ENCODE results near the gene OTOP2. TPM values are rescaled to one million over a fixed set of nuclear protein-coding genes. Genes with fewer than 3 reads are reported as not detected.

OTOP2 gene
- total and polyA plus RNA-seq, 9 of the 15 experiments (the other 6 are each of a cell fraction or from before 2014, with no cell fraction given) = 0.04 to 0.36 (median 0.14) TPM; not detected in 1

- TF ChIP-seq L3MBTL2 (IDR thresholded peaks at IDR 0.05) (no peak), BRD9 (IDR thresholded peaks at IDR 0.05; ENCODE audit: low read depth, partially characterized antibody) (no peak), U2AF2 (optimal IDR thresholded peaks at IDR 0.05; ENCODE audit: low read depth, low read length) (no peak), GABPB1 (CRISPR knock-in tag; IDR thresholded peaks at IDR 0.05) (no peak), PRPF4 (IDR thresholded peaks at IDR 0.05; ENCODE audit: insufficient read depth, low read depth, low read length, poor library complexity, severe bottlenecking) (no peak), IFI16 (CRISPR knock-in tag; IDR thresholded peaks at IDR 0.05) (no peak), ZNF584 (CRISPR knock-in tag; IDR thresholded peaks at IDR 0.05; ENCODE audit: low read depth) (no peak), XRCC3 (IDR thresholded peaks at IDR 0.05) (no peak)
- TF ChIP-seq, protein P1, sequence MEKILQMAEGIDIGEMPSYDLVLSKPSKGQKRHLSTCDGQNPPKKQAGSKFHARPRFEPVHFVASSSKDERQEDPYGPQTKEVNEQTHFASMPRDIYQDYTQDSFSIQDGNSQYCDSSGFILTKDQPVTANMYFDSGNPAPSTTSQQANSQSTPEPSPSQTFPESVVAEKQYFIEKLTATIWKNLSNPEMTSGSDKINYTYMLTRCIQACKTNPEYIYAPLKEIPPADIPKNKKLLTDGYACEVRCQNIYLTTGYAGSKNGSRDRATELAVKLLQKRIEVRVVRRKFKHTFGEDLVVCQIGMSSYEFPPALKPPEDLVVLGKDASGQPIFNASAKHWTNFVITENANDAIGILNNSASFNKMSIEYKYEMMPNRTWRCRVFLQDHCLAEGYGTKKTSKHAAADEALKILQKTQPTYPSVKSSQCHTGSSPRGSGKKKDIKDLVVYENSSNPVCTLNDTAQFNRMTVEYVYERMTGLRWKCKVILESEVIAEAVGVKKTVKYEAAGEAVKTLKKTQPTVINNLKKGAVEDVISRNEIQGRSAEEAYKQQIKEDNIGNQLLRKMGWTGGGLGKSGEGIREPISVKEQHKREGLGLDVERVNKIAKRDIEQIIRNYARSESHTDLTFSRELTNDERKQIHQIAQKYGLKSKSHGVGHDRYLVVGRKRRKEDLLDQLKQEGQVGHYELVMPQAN (IDR thresholded peaks at IDR 0.05; ENCODE audit: borderline replicate concordance) = no peak
- TF ChIP-seq, protein P2, sequence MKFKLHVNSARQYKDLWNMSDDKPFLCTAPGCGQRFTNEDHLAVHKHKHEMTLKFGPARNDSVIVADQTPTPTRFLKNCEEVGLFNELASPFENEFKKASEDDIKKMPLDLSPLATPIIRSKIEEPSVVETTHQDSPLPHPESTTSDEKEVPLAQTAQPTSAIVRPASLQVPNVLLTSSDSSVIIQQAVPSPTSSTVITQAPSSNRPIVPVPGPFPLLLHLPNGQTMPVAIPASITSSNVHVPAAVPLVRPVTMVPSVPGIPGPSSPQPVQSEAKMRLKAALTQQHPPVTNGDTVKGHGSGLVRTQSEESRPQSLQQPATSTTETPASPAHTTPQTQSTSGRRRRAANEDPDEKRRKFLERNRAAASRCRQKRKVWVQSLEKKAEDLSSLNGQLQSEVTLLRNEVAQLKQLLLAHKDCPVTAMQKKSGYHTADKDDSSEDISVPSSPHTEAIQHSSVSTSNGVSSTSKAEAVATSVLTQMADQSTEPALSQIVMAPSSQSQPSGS (CRISPR knock-in tag; IDR thresholded peaks at IDR 0.05) = no peak
These were observed 51.9 kb downstream of the OTOP2 start (continued) for GRCh38 chr17:74975943-74976342.
